Mammary epithelial cell (primary cell): ENCODE results near the gene MAP3K21.

Experiments
- CTCF ChIP-seq, 2 donors: IDR thresholded peaks in 1 of 2; conservative IDR thresholded peaks in 1 of 2; 2 replicates each; pipeline ENCODE4 v1.5.1; 2011 to 2012; ENCODE audit warnings: inconsistent platforms in 2 of 2, low read length in 2 of 2, mild to moderate bottlenecking in 2 of 2, control low read depth in 1 of 2, low read depth in 1 of 2; ENCODE audit not compliant: insufficient read depth in 1 of 2; ENCODE audit errors: extremely low read depth in 1 of 2
- EZH2 ChIP-seq: IDR thresholded peaks from 2 replicates; pipeline ENCODE4 v1.6.1; 2012; ENCODE audit warnings: low read length, inconsistent platforms, borderline replicate concordance

- TF ChIP-seq CTCF (conservative IDR thresholded peaks at IDR 0.05 in 1 of 2, IDR thresholded peaks at IDR 0.05 in 1 of 2; ENCODE audit: extremely low read depth in 1 of 2, insufficient read depth in 1 of 2, low read depth in 1 of 2, low read length in 2 of 2) (no peak), EZH2 (no peak)
These were observed 19.8 kb downstream of the MAP3K21 start for GRCh38 chr1:233347338-233347737.
